ENCODE measurements around the gene GRK7. TPM values are rescaled to one million over a fixed set of nuclear protein-coding genes. Genes with fewer than 3 reads are reported as not detected.
"Not testable (repeated sequence)": the region's sequence is repeated elsewhere in the genome, so short reads cannot be mapped to it uniquely, and the experiment has no call there.

Gene GRK7
- total RNA-seq, 1 donor from 2014 or later, result not detected

GRCh38 chr3:141793476-141794260, 30.5 kb downstream of the GRK7 start:
- intact Hi-C loops (cut with micrococcal nuclease), result no loop called here

- intact Hi-C loops (cut with micrococcal nuclease), result loop anchor here (5.0 kb wide), 1 partner anchor 483 kb away; no protein-coding TSS in a partner anchor
These were observed 32.1 kb downstream of the GRK7 start for GRCh38 chr3:141795276-141795675.

GRCh38 chr3:141795741-141796080, 32.5 kb downstream of the GRK7 start:
- intact Hi-C loops (cut with micrococcal nuclease), result loop anchor here (1.0 to 5.0 kb wide), 6 partner anchors 57 to 855 kb away; partner anchors contain the start of genes ATP1B3, RNF7, SLC25A36 and TFDP2

- intact Hi-C loops (cut with micrococcal nuclease), result loop anchor here (1.0 to 5.0 kb wide), 6 partner anchors 58 to 855 kb away; partner anchors contain the start of genes ATP1B3, RNF7, SLC25A36 and TFDP2
These were observed 33.1 kb downstream of the GRK7 start for GRCh38 chr3:141796081-141796888.

- intact Hi-C loops (cut with micrococcal nuclease), result loop anchor here (1.0 to 5.0 kb wide), 7 partner anchors 30 to 856 kb away; partner anchors contain the start of genes ATP1B3, RNF7, SLC25A36 and TFDP2
These were observed 33.9 kb downstream of the GRK7 start for GRCh38 chr3:141796889-141797781.

- intact Hi-C loops (cut with micrococcal nuclease), result loop anchor here (1.0 to 5.0 kb wide), 5 partner anchors 31 to 857 kb away; partner anchors contain the start of genes SLC25A36 and TFDP2
These were observed 34.7 kb downstream of the GRK7 start for GRCh38 chr3:141797819-141798447.

GRCh38 chr3:141798448-141798845, 35.2 kb downstream of the GRK7 start:
- intact Hi-C loops (cut with micrococcal nuclease), result loop anchor here (5.0 kb wide), 1 partner anchor 486 kb away; no protein-coding TSS in a partner anchor

GRCh38 chr3:141802316-141803077, 39.3 kb downstream of the GRK7 start:
- intact Hi-C loops (cut with micrococcal nuclease), result no loop called here

GRCh38 chr3:141803538-141803937, 40.3 kb downstream of the GRK7 start:
- intact Hi-C loops (cut with micrococcal nuclease), result not testable (repeated sequence)

- intact Hi-C loops (cut with micrococcal nuclease), result no loop called here
These were observed 41.2 kb downstream of the GRK7 start for GRCh38 chr3:141804447-141804777.

GRCh38 chr3:141804778-141805639, 41.8 kb downstream of the GRK7 start:
- intact Hi-C loops (cut with micrococcal nuclease), result no loop called here

GRCh38 chr3:141807277-141808033, 44.2 kb downstream of the GRK7 start:
- intact Hi-C loops (cut with micrococcal nuclease), result no loop called here

- intact Hi-C loops (cut with micrococcal nuclease), result no loop called here
These were observed 45.4 kb downstream of the GRK7 start for GRCh38 chr3:141808586-141808985.

GRCh38 chr3:141810161-141810560, 47.0 kb downstream of the GRK7 start:
- intact Hi-C loops (cut with micrococcal nuclease), result no loop called here

GRCh38 chr3:141811348-141811747, 48.1 kb downstream of the GRK7 start:
- intact Hi-C loops (cut with micrococcal nuclease), result no loop called here

GRCh38 chr3:141812084-141812483, 48.9 kb downstream of the GRK7 start:
- intact Hi-C loops (cut with micrococcal nuclease), result no loop called here

- intact Hi-C loops (cut with micrococcal nuclease), result no loop called here
These were observed 49.4 kb downstream of the GRK7 start for GRCh38 chr3:141812586-141812985.
